KBM-7 (cell line): Measurements from ENCODE around the gene ZNF2.
"Not testable (repeated sequence)": the region's sequence is repeated elsewhere in the genome, so short reads cannot be mapped to it uniquely, and the experiment has no call there.

Source experiments
- DNase-seq: peaks from one replicate; pipeline ENCODE4 v3.0.0-alpha.2; 2015
- in situ Hi-C: fragments of 300-500 bp; cut with MboI; formaldehyde crosslinking; loops from 2 replicates; pipeline ENCODE4 v1.14.3; 2020; ENCODE audit warnings: low sequenced_read_pairs, low pct_unique_long_range_greater_than_20kb, mixed read lengths

The ZNF2 gene

GRCh38 chr2:95192956-95193355 lies 27.3 kb downstream of the ZNF2 start:
- in situ Hi-C loops, DNase-seq: not testable (repeated sequence)

GRCh38 chr2:95203911-95204310 lies 38.3 kb downstream of the ZNF2 start:
- no peak for DNase-seq
- in situ Hi-C loops = no loop called here

DNA sequence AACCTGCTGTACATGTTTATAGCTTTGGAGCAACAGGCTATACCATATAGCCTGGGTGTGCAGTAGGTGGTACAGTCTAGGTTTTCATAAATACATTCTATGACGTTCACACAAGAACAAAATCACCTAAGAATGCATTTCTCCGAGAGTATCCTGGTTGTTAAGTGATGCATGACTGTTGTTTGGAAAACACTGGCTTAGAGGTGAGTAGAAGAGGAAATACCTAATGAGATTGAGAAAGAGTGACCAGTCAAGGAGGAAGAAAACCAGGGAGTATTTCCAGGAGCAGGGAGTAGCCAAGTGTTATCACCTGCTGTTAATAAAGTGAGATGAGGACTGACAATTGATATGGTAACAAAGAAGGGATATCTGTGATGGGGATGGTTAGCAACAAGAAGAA lies 38.8 kb downstream of the ZNF2 start:
- in situ Hi-C loops = no loop called here
- no peak for DNase-seq

- no peak for DNase-seq
These were observed 40.5 kb downstream of the ZNF2 start for GRCh38 chr2:95206096-95206495.

GRCh38 chr2:95207111-95207961 lies 41.7 kb downstream of the ZNF2 start, which contains the start of gene ZNF892:
ZNF892 (plus strand) TSS chr2:95207521; CDS start chr2:95207816, 295 bp downstream.
- peak; percentile 92 for DNase-seq
- in situ Hi-C loops = no loop called here

More at GRCh38 chr2:95206096-95206495, 40.5 kb downstream of the ZNF2 start:
- in situ Hi-C loops = no loop called here

DNA sequence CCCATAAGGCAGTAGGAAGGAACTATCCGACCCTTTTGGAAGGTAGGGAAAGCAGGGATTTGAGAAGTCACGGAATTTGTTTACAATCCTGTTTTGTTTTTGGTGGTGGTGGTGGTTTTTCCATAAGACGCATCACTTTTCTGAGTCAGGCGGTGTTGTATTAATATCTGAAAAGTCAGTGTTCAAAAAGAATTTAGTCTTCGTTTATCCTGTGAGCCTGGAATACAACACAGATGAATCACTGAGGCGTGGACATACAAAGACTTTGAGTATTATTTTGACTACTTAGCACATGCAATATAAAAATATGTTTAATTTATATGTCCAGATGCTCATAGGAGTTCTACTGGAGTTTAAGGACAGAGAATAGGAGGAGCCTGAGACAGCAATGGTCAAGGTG lies 42.5 kb downstream of the ZNF2 start:
- no peak for DNase-seq
- in situ Hi-C loops = no loop called here

- DNase-seq = no peak
- in situ Hi-C loops = no loop called here
These were observed 49.5 kb downstream of the ZNF2 start for GRCh38 chr2:95215018-95215612.

DNA sequence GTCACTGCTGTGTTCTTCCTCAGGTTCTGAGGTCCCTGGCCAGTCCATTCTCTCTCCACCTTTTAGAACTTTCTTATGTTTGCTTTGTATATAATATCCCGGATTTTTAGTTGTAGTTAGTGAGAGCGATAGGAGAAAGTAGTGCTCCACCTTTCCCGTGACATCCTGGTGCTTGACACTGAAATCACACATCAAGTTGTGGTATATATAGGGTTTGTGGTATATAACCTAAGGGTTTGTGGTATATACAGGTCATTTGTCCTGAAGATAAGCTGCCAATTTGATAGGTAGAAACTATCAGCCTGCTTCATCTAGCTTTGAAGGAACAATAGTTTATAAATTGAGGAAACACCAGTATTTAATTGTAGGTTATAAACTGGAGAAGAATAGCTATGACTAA lies 54.8 kb downstream of the ZNF2 start:
- in situ Hi-C loops = no loop called here
- DNase-seq = no peak

DNA sequence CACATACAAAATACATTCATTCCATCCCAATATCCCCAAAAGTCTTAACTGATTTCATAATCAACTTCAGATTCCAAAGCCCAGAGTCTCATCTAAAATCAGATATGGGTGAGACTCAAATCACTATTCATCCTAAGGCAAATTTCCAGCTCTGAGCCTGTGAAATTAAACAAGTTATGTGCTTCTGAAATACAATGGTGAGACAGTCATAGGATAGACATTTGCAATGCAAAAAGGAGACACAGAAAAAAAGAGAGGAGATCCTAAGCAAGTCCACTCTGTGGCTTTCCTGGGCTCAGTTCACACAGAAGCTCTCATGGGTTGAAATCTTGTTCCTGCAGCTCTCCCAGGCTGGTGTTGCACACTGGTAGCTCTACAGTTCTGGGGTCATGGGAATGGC lies 60.0 kb downstream of the ZNF2 start:
- DNase-seq = no peak
- in situ Hi-C loops = no loop called here

DNA sequence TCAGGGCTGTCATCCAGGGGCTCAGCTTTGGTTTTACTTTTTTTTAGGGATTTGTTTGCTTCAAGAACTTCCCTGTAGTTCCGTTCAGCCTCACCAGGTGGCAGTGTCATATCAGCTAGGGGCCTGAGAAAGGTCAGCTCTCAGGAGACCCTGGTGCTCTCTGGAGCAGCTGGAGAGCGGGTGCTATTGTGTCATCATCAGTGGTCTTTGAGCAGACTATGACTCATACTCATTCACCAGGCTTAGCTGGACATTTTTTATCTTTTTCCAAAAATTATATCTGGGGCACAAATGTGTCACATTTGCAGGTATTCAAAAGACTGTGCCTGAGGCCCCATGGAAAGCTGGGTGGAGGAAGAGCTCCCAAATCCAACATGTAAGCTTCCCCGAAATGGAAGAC lies 66.1 kb downstream of the ZNF2 start:
- peak; percentile 77 for DNase-seq
- in situ Hi-C loops = no loop called here

- in situ Hi-C loops = no loop called here
- no peak for DNase-seq
These were observed 66.6 kb downstream of the ZNF2 start for GRCh38 chr2:95232232-95232631.
